ENCODE data around the gene CASD1. TPM values are rescaled to one million over a fixed set of nuclear protein-coding genes. Genes with fewer than 3 reads are reported as not detected.

CASD1 gene
- 10 to 100 TPM; 44.6 to 55.6 (median 53.3) TPM for polyA plus RNA-seq (ENCODE audit: insufficient read length in 4 of 4)

DNA sequence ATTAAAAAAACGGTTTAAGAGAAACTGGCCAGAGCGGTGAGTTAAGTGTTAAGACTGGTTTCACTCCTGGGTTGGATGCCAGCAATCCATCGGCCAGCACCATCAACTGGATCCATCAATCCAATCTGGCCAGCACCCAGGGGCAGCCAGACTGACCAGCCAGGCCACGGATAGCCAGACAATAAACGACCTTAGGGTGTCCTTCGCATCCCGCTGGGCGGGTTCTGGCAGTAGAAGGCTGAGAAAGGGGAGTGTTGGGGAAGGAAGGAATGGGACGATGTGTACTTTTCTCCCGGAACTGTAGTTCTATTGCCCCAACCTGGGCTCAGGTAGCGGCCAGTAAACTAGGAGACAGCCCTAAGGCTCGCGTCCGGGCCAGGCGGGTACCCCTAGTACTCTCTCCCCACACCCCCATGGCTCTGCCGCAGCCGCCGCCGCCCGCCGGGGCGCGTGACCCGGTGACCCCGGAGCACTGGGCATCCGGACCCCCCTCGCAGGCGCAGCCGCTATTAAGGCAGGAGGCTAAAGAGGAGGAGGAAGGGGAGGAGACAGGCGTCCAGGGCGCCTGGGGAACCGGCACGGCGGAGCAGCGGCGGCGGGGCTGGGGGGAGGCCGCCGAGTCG lies at the start of gene CASD1:
CASD1 (plus strand) TSS at position 546 of the 623 bp plus-strand sequence. CDS start 276 bp downstream, outside the sequence.
- no peak for DNase-seq (ENCODE audit: low read depth in 4 of 4, low spot score in 3 of 4)

- DNase-seq (ENCODE audit: low read depth in 4 of 4, low spot score in 3 of 4), result no peak
Observed at GRCh38 chr7:94466516-94466915, 43.1 kb upstream of the CASD1 start.

DNA sequence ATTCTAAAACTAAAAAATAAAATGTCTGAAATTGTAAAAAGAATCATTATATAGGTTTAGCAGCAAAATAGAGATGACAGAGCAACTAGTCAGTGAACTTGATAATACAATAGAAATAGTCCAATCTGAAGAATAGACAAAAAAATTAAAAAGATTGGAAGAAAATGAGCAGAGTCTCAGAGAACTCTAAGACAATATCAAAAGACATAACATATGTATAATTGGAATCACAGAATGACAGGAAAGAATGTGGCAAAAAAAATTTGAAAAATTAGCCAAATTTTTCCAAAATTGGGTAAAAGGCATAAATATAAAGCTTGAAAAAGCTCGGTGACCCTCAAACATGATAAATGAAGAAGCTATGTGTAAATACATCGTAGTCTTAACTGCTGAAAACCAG lies 38.0 kb upstream of the CASD1 start:
- DNase-seq (ENCODE audit: low read depth in 4 of 4, low spot score in 3 of 4), result no peak

DNA sequence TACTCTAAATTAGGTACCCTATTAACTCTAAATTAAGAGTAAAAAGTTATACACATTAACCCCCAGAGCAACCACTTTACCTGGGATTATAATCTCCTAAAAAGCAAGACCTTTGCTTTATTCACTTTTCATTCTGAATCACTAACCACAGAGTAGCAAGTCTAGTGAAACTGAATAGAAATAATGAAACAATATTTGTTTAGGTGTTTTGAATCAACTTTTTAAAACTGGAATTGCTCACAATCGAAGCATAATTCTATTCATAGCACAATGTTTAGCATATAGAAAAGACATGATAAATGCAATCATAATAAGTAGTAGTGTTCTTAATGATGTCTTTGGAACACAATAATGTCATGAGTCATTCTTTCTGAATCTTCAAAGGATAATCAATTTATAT lies 37.0 kb upstream of the CASD1 start:
- DNase-seq (ENCODE audit: low read depth in 4 of 4, low spot score in 3 of 4), result no peak

- DNase-seq (ENCODE audit: low read depth in 4 of 4, low spot score in 3 of 4), result no peak
Observed at GRCh38 chr7:94476251-94476840, 33.3 kb upstream of the CASD1 start.

DNA sequence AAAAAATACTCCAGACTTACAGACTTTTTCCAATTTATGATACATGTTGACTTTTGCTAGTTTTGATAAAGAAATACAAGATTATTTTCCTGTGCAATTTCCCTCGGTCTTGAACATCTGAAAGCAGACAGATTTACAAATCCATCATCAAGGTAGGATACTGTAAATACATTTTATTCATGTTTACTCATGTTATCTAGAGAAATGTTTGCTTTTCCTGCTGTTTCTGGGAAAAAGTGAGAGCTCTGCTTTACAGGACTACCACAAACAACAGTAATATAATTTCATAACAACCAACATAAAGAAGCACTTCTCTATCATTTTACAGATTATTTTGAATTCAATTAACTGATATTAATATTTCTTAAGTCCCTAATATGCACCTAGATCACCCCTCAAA lies 31.7 kb upstream of the CASD1 start:
- no peak for DNase-seq (ENCODE audit: low read depth in 4 of 4, low spot score in 3 of 4)

GRCh38 chr7:94478648-94479214 lies 30.9 kb upstream of the CASD1 start:
- DNase-seq (ENCODE audit: low read depth in 4 of 4, low spot score in 3 of 4), result no peak

- no peak for DNase-seq (ENCODE audit: low read depth in 4 of 4, low spot score in 3 of 4)
Observed at GRCh38 chr7:94481279-94481678, 28.3 kb upstream of the CASD1 start.

- no peak for DNase-seq (ENCODE audit: low read depth in 4 of 4, low spot score in 3 of 4)
Observed at GRCh38 chr7:94482796-94483195, 26.8 kb upstream of the CASD1 start.

GRCh38 chr7:94483843-94484242 lies 25.8 kb upstream of the CASD1 start:
- DNase-seq (ENCODE audit: low read depth in 4 of 4, low spot score in 3 of 4), result no peak

DNA sequence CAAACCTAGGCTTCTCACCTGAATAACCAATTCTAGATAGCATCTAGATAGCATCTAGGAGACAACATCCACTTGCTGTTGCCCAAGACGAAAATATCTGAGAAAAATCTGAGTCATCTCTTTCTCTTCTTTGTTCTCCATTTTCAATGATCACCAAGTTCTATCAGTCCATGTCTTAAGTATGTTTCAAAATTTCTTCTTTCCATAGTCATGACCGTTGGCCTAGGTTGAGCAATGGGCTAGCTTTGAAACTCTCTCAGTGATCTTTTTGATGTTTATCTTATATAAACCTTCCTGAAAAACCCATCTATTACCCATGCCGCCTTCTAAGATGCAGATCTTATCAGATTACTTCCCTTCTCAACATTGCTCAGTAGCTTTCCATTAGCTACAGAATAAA lies 23.4 kb upstream of the CASD1 start:
- DNase-seq (ENCODE audit: low read depth in 4 of 4, low spot score in 3 of 4), result no peak

GRCh38 chr7:94491410-94491809 lies 18.2 kb upstream of the CASD1 start:
- DNase-seq (ENCODE audit: low read depth in 4 of 4, low spot score in 3 of 4), result no peak

GRCh38 chr7:94492601-94493000 lies 17.0 kb upstream of the CASD1 start:
- DNase-seq (ENCODE audit: low read depth in 4 of 4, low spot score in 3 of 4), result no peak

DNA sequence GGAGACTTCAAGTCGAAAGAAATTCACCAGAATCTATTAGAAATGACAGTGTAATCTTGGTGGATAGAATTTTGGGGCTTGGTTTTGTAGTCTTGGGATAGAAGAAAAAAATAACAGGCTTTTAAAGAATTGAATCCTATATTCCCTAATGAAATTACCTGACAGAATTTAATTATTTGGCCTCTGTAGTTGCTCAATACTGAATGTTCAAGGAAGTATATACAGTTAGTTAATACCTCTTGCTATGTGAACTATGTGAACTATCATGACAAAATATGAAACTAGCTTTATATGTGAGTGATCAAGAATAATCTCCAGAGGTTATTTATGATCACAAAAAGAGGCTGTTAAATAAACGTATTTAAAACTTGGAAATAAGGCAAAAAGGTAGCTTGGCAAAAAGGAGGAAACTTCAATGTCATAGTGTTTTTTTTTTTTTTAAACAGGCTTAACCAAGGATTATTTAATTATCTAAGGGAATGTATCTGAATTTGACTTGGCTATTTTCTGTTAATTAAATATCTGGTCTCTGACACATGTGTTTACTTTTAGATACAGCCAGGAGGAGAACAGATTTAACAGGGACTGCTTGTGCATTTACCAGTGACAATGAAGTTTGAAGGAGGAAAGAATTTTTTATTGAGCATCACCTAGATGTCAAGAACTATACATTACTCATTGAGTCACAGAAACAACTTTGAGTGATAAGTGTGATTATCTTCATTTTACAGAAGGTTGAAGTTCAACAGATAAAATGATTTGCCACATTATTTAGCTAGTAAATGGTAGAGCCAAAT lies 11.5 kb upstream of the CASD1 start:
- no peak for DNase-seq (ENCODE audit: low read depth in 4 of 4, low spot score in 3 of 4)

- DNase-seq (ENCODE audit: low read depth in 4 of 4, low spot score in 3 of 4), result no peak
Observed at GRCh38 chr7:94498918-94499317, 10.7 kb upstream of the CASD1 start.

GRCh38 chr7:94507462-94507861 lies 2.1 kb upstream of the CASD1 start:
- no peak for DNase-seq (ENCODE audit: low read depth in 4 of 4, low spot score in 3 of 4)

GRCh38 chr7:94507962-94508361 lies 1.6 kb upstream of the CASD1 start:
- DNase-seq (ENCODE audit: low read depth in 4 of 4, low spot score in 3 of 4), result no peak

GRCh38 chr7:94509887-94510581 lies 425 bp downstream of the CASD1 start:
- peak in 3 of 4 donors; percentile 59 to 76 (median 61) for DNase-seq (ENCODE audit: low read depth in 4 of 4, low spot score in 3 of 4)

GRCh38 chr7:94510582-94511496 lies 1.2 kb downstream of the CASD1 start:
- DNase-seq (ENCODE audit: low read depth in 4 of 4, low spot score in 3 of 4), result peak in 3 of 4 donors; percentile 43 to 44 (median 44)

GRCh38 chr7:94511718-94512117 lies 2.1 kb downstream of the CASD1 start:
- DNase-seq (ENCODE audit: low read depth in 4 of 4, low spot score in 3 of 4), result no peak

Data from left renal pelvis (tissue), 4 donors.